NCI-H82 treated with DMSO at 0.1 percent for 48 hours (cell line): ENCODE measurements around the gene REC114.
"Not testable (repeated sequence)": the region's sequence is repeated elsewhere in the genome, so short reads cannot be mapped to it uniquely, and the experiment has no call there.

Experiments
- DNase-seq: peaks from one replicate; lab custom pipeline; 2025; ENCODE audit not compliant: unreplicated experiment; lab: John Stamatoyannopoulos, UW

REC114 gene

DNA sequence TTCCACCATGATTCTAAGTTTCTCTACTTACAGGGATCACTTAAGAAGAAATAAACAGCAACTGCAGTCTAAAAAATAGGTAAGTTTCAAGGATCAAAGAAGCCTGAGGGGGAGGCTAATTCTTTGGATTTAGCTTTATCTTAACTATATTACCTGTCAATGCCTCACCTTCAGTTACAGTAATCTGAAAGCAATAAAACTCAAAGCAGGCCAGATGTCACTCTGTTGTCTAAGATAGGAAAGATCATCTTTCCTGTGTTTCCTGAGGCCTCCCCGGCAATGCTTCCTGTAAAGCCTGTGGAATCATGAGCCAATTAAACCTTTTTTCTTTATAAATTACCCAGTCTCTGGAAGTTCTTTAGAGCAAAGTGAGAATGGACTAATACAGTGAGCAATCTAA lies 130.1 kb downstream of the REC114 start:
- DNase-seq, result peak; percentile 20

DNA sequence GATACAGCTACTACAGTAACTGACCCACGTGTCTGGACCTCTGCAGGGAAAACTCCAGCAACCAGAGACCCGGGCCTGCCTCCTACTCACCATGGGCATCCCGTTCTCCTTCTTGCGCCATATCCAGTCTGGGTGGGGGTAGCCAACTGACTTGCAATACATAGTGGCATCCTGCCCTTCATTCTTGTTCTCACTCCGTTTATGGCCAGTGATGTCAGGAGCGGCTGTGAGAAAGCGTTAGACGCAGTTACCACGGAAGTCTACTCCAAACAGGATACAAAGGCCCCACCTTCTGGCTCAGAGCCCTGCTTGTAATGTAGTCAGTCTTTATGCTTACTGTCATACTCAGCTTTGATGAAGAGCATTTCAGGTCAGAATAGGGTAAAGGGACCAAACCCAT lies 130.6 kb downstream of the REC114 start:
- no peak for DNase-seq

DNA sequence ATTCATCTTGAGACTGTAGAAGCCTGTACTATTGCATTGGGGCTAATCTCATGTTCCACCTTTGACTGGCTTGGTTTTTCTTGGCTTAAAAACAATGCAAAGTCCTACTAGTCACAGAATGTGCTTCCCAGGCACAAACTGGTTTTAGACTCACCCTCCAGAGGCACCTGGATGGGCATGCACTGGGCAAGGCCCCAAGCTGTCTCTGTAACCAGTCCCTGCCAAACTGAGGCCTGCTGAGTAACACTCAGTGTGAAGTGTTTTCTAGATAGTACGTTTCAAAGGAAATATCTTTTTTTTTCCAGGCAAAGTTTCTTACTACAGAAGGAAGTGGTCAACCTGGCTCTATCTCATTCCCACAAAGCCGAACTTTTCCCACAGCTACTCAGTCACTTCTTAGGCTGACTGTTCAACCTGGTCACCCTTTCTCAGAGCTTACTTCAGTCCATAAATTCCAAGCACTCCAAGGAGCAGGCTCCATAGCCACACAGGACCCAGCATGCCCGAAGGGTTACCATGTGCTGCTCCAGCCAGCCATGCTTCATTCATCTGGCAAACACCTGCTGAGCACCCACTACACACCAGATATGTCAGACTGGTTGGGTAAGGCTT lies 132.8 kb downstream of the REC114 start:
- DNase-seq, result no peak

DNA sequence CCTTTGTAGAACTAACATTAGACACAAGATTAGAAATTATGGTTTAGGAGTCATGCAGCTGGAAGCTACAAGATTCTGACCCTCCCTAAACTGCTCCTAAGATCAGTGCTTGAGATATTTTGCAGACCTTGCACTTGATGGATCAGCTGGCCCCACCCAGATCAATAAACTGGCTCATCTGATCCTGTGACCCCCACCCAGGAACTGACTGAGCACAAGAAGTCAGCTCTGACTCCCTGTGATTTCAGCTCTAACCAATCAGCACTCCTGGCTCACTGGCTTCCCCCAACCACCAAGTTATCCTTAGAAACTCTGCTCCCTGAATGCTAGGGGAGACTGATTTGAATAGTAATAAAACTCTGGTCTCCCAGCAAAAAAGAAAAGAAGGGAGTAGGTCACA lies 134.6 kb downstream of the REC114 start:
- not testable (repeated sequence) for DNase-seq

DNA sequence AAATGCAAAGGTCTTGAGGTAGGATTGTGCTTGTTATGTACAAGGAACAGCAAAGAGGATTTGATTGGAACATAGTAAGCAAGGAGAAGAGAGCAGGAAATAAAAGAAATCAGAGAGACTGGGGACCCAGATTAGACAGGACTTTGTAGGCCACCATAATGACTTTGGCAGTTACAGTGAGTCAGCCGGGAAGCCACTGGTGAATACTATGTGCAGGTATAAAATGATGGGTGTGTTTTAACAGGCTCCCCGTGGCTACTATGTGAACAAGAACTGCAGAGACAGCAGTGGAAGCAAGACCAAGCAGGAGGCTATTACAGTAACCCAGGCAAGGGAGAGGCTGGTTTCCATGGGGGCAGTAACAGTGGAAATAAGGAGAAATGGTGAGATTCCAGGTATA lies 135.1 kb downstream of the REC114 start:
- no peak for DNase-seq

DNA sequence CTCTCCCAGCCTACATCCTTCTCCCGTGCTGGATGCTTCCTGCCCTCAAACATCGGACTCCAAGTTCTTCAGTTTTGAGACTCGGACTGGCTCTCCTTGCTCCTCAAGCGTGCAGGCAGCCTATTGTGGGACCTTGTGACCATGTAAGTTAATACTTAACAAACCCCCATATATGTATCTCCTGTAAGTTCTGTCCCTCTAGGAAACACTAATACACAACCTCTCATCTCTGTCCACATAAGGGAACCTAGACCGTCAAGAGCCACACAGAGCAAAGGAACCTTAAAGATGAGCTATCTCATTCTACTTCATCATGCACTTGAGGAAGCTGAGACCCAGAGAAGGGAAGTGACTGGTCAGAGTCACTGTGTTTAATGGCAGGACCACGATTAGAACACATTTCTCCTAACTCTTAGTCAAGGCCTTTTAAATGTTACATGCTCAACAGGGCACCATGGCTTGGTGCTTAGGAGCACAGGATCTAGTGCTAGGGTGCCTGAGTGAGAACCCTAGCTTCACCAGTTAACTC lies 140.0 kb downstream of the REC114 start:
- DNase-seq, result no peak

DNA sequence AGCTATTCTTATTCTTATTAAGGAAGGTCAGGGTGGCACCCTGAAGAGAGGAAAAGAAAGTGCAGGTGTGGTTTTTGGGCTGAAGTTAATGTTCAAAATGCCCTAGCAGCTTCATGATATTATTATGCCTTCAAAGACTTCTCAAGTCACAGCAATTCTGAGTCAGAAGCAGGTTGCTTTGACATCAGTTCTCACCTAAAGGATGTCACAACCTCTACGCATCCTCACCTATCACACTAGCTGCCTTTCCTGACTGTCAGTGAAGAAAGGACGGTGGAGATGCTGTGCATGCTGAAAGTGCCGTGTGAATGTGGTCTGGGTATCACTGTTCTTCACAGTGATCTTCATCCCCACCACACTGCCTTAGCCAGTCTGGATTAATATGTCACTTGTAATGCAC lies 140.6 kb downstream of the REC114 start:
- no peak for DNase-seq

DNA sequence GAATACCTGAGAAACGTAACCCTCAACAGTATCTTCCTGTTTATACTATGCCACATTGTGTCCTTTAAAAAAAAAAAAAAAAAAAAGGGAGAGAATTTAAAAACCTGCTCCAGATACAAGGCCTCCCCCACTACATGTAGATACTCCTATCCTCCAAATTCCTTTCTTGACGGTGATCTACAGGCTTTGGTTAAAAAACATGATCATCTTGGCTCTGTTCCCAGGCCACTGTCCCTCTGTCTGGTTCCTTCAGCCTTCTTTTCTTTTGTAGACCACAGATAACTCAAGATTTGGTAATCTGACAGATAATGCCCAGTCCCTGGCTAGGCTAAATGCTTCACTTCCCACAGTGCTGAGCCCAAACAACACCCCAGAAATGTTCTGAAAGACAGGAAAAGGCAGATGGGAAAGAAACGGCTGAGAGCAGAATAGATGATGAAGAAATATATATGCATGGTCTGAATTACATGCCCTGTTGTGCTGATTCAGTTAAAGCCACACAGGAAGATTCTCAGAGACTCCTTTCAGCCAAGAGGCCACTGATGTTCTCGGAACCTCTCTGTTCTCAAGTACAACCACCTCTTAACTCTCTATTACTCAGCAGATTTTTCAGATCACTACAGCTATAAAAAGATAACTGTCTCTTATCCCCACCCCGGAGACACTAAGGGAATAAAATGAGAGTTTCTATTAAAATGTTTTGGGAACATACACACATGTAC lies 141.9 kb downstream of the REC114 start:
- DNase-seq, result no peak

DNA sequence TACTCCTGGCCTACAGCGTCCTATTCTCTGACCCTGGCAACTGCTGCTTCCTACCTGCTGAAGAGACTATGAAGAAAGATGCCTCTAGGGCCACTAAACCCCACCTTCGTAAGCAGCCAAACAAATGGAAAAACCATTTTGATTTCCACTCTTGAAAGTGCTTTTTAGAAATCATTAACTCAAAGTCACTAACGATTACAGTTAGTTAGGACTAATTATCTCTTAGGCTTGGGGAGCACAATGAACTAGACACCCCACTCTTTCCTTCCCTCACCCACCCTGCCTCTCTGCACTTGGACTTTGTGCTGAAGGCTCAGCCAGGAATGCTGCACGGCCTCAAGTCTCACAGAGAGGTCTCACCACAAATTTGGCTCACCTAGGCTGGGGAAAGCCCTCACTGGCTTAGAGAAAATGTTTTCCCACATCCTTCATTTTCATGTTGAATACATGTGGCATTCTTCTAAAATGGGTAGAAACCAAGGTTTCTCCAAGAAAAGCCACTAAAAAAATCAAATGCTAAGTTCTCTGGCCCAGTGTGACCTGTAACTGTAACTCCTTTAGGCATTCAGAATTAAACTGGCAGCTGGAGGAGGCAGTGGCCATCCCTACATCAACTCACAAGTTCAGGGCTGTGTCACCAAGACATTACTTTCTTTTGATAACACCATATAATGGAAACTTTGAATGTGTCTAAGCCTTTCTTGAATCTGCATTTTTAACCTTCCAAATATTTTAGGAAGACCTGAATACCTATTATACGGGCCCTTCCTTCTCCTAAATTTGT lies 143.1 kb downstream of the REC114 start:
- no peak for DNase-seq

DNA sequence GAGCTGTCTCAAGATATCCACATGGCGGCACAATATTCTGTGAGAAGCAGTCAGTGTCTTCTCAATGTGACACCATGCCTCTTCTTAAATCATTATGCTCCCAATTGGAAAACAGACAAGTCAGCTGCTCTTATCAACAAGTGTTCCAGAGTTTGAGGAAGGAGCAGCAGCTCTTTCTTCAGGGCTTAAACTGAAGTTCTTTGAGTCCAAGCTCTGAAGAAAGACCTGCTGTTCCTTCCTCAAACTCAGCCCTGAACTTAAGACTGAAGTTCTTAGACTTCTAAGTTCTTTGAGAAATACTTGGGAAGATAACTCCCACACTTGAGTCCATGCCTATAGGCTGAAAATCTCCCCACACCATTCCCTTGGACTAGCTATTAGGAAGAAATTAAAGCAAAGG lies 146.8 kb downstream of the REC114 start:
- DNase-seq, result no peak

DNA sequence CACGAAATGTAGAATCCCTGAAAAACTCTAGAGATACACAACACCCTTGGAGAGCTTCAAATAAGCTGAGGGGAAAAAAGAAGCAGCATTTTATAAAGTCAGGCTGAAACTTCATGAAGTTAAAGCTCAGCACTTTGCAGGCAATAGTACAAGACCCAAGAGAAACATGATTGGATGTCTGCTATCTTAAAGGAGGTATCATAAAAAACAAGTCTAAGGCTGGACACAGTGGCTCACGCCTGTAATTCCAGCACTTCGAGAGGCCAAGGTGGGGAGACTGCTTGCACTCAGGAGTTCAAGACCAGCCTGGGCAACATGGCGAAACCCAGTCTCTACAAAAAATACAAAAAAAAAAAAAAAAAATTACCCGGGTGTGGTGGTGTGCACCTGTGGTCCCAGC lies 147.3 kb downstream of the REC114 start:
- DNase-seq, result no peak

DNA sequence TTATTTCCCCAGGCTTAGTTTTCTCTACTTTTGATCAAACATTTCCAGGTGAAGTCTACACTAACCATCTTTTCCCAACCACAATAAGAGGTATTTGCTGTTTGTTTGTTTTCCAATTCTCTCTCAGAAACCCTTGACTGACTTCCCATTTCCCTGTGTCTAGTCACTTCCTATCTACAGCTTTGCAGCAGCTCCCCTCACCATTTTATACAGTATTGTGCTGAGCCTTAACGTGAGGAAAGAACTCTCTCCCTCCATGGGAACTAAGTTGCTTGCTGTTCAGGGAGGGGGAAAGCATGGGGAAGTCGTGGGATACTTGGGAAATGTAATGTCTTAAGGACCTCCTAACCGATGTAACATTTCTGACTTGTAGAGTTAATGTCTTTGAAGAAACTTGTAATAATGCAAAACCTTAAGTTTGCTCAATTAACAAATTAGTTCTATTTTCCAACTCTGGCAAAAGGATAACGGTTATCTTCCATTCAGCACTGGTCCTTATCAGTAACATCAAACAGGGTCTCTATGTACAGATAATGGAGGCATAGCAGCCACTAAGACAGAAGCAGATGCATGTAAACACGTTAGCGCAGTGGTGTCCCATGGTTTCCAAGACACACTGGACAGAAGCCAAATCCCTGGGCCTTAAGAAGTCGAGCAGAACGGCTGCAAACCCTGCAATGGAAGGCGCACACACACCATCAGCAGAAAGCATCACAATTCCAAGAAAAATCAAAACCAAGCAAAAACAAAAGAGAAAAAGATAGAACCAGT lies 150.5 kb downstream of the REC114 start:
- DNase-seq, result no peak

DNA sequence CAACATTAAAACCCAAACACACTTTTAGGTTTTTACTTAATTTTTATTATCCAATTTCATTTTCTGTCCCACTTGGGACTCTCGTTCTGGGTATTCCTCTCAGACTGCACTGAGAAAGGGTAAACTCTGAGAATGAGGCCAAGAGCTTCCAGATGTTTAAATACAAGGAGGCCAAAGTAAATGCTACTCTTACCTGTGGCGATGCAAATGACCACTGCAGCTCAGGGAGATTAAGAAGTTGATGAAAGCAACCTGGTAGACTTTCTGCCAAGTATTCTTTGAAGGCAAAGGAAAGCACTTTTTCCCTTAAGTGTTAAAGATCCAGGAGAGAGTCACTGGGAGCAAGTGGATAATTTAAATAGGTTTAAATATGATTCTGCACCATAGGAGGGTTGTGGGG lies 151.1 kb downstream of the REC114 start:
- no peak for DNase-seq

DNA sequence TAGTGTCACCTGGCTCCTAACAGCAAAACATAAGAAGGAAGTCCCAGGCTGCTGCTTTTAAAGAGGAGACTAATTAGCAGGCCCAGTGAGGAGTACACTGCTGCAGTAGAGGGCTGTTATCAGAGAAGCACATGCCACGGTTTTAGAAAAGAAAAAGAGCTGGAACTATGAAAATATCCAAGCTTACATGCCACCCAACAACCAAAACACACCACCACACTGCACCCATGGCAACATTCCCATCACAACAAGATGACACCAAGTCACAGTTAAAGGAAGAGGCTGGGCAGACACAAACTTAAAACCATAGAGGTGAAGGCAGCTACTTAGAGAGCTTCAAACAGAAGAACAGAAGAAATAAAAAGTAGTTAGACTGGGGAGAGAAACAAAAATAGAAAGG lies 153.2 kb downstream of the REC114 start:
- DNase-seq, result no peak

DNA sequence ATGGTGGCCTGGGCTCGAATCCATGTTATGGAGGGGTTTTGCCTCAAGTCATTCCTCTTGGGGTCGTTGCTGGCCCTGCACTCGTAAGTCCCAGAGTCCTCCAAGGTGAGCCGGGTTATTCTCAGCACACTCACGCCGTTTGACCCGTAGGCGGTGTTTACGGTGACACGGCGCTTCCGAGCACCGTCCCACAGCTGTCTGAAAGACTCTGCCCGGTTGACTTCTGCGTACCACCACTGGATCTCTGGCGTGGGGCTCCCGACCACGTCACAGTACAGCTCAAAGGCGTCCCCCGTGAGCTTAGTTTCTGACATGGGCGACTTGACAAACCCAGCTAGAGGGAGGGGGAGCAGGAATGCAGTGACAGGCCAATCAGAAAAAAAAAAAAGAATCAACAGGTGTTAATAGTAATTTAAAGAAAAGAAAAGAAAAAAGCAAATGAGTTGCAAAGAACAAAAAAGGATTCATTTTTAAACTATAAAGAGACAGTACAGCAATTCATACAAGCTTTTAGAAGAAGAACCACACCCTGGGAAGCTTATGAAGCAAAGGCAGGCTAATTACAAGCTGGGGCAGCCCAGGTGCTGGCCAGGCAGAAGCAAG lies 154.2 kb downstream of the REC114 start:
- DNase-seq, result no peak

DNA sequence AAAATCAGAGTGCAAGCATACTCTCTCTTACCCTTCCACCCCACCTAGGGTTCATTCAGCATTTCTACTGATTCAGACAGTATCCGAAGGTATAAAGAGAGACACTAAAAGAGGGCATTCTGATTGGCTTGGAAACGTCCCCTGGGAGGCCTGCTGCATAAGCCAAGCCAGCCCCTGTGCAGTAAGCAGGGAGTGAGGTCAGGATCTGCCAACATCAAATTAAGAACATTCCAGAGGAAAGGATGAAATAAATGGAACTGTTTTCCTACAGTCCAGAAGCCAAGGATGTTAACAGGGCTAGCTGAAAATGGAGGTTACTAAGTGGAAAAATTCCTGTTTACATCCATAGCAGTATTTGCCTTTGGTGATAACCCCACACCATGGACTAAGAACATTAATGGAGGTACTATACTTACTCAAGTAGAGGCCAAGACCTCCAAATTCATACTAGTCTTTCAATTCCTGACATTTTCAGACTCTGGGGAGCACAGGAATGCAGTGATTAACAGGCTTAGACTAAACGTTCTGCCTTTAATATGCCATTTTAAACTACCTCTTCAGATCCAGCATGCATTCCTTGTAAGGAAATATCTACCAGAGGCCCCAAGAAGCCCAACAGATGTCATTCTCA lies 155.7 kb downstream of the REC114 start:
- DNase-seq, result no peak

DNA sequence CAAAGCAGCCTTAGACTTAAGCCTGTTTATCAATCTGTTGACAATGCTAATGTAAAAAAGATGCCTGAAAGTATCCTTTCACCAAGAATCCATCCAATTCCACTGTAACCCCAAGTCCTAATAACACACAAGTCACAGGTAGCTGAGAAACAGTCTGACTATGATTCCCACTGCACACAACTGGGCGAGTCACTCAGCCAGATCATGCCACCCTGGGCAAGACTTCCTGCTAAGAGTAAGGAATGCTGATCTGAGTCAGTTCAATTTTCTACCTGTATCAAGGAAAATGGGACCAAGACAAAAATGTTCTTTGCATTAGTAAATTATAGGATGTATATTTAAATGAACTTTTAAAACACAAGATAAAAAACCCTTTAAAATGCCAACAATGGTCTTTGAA lies 157.0 kb downstream of the REC114 start:
- no peak for DNase-seq

DNA sequence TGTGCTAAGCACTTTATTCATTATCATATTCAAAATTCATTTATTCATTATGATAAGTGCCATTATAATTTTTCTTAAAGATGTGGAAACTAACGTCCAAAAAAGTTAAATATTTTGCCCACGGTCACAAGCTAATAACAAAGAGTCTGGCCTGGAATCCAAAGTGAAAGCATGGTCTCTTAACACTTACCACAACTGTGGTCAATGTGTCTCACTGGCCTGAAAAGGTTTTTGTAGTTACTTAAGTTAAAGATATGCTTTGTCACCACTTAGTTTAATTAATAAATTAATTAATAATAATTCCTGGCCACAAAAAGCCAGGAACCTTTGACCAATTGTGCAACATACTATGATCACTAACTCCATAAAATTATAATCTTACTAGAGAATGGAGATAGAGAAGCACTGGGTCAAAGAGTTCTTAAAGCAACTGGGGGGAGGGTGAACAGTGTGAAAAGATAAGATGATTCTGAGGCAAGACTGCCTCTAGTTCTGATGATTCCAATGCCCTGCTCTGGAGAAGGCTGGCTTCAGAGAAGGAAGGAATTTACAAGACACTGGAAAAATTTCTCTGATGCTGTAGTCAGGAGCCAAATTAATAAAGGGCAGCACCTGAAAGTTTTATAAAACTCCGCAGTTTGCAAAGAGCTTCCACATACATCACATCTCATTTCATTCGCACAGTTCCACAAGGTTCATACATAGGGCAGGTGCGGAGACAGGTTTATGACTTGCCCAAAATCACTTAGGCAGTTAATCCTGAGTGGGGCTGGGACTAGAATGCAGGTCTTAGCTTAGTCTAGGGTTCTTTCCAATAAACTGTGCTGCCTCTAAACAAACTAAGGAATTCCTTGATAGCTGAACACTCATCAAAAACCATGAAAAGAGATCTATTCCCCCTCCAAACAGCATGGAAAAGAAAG lies 157.7 kb downstream of the REC114 start:
- DNase-seq, result no peak
